ENCODE data around the gene RAB11FIP4. TPM values are rescaled to one million over a fixed set of nuclear protein-coding genes. Genes with fewer than 3 reads are reported as not detected.
A peak's percentile ranks its signal among the peaks of the same experiment; 100 is the strongest.

Gene RAB11FIP4
- total and polyA plus RNA-seq, 8 donors: 6.5 to 42.7 (median 24.5) TPM

DNA sequence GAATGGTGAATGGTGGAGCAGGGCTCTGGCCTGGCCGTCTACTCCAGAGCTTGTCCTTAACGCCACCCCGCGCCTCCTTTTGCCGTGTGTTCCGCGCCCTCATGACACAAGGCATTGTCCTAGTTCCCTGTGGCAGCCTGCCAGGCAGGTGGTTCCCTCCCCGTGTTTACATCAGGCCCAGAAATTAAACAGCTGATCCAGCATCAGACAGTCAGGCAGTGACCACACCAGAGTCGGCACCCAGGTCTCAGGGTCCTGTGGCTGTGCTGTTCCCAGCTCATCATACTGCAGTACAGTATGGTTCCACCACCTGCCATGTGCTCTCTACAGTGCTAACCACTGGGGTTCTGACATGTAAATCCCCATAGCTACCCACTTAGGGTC, 119.7 kb downstream of the RAB11FIP4 start:
- peaks cover 12 to 25% (median 23%) of the 10 kb centered on the region in 3 donors for H3K4me1 ChIP-seq
- FAIRE-seq (no peak), DNase-seq (peak; percentile 67 to 89 (median 80)), ATAC-seq (peak; percentile 58 to 69 (median 66))
- no peak overlapping the region for H3K27ac ChIP-seq
- H3K27me3 ChIP-seq: no peaks in the 10 kb centered on the region
- TF ChIP-seq CTCF (IDR thresholded peaks at IDR 0.05): no peak
- no peaks in the 10 kb centered on the region for H3K36me3 ChIP-seq
- intact Hi-C loops (cut with DNase I): no loop called here
- no peak overlapping the region for H3K4me3 ChIP-seq
- no peaks in the 10 kb centered on the region for H3K9me3 ChIP-seq
- WGBS, 2 donors: 12 to 31% methylated on average over 9 of the region's 9 CpGs

DNA sequence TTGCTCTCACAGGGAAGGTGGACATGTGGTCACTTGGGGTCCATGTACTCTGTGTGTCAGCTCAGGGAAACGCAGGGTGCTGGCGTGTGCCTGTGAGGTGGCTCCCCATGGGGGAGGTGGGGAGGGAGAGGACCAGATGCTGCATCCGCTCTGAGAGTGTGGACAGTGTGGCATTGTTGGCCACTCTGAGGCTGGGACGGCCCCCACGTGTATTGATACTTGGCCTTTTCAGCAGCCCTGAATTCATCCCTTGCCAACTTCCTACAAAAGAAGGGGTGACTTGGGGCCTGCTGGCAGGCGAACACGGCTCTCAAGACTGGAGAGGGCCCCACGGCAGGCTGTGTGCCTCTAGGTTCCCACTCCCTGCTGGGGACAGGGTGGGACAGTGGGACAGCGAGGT, 120.1 kb downstream of the RAB11FIP4 start:
- no peak for ATAC-seq
- Histone ChIP-seq H3K4me1 (peaks cover 12 to 25% (median 23%) of the 10 kb centered on the region in 3 donors), H3K36me3 (no peaks in the 10 kb centered on the region), H3K27ac (no peak overlapping the region), H3K4me3 (no peak overlapping the region), H3K9me3 (no peaks in the 10 kb centered on the region), H3K27me3 (no peaks in the 10 kb centered on the region)
- TF ChIP-seq CTCF (IDR thresholded peaks at IDR 0.05): no peak
- FAIRE-seq: no peak
- intact Hi-C loops (cut with DNase I): no loop called here
- DNase-seq: no peak
- 80 to 86% methylated on average over 9 of the region's 9 CpGs for WGBS, 2 donors

- Histone ChIP-seq H3K4me1 (peaks cover 12 to 25% (median 23%) of the 10 kb centered on the region in 3 donors), H3K4me3 (no peak overlapping the region), H3K9me3 (no peaks in the 10 kb centered on the region), H3K27ac (no peak overlapping the region), H3K27me3 (no peaks in the 10 kb centered on the region), H3K36me3 (no peaks in the 10 kb centered on the region)
- intact Hi-C loops (cut with DNase I): no loop called here
- FAIRE-seq (no peak), ATAC-seq (no peak), DNase-seq (no peak)
- WGBS, 2 donors: 90 to 91% methylated on average over 15 of the region's 15 CpGs
- TF ChIP-seq CTCF (IDR thresholded peaks at IDR 0.05): no peak
Measured at GRCh38 chr17:31512104-31512740, 120.7 kb downstream of the RAB11FIP4 start.

DNA sequence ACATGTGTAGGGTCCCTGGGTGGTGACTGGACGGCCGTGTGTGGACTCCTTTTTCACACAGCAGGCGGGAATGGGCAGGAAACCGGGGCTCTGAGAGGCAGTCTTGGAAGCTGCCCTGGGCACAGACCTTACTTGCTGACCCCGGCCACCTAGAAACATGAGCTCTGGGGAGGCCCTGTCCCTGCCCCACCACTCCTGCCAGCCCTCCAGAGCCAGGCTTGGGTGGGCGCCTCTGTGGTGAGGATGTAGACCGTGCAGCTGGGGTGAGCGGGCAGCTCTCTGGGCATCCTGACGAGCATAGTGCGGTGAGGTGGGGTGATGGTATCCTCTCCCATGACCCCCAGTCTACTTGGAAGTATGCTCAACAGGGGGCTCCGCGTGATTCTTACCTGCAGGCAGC, 121.3 kb downstream of the RAB11FIP4 start:
- 91 to 96% methylated on average over 12 of the region's 12 CpGs for WGBS, 2 donors
- H3K36me3 ChIP-seq: peaks cover 0 to under 1% (median 0%) of the 10 kb centered on the region in 3 donors
- FAIRE-seq (no peak), ATAC-seq (no peak), DNase-seq (no peak)
- H3K27me3 ChIP-seq: no peaks in the 10 kb centered on the region
- H3K9me3 ChIP-seq: no peaks in the 10 kb centered on the region
- no peak overlapping the region for H3K4me3 ChIP-seq
- H3K4me1 ChIP-seq: peaks cover 12 to 25% (median 23%) of the 10 kb centered on the region in 3 donors
- TF ChIP-seq CTCF (IDR thresholded peaks at IDR 0.05): no peak
- H3K27ac ChIP-seq: no peak overlapping the region
- intact Hi-C loops (cut with DNase I): no loop called here

DNA sequence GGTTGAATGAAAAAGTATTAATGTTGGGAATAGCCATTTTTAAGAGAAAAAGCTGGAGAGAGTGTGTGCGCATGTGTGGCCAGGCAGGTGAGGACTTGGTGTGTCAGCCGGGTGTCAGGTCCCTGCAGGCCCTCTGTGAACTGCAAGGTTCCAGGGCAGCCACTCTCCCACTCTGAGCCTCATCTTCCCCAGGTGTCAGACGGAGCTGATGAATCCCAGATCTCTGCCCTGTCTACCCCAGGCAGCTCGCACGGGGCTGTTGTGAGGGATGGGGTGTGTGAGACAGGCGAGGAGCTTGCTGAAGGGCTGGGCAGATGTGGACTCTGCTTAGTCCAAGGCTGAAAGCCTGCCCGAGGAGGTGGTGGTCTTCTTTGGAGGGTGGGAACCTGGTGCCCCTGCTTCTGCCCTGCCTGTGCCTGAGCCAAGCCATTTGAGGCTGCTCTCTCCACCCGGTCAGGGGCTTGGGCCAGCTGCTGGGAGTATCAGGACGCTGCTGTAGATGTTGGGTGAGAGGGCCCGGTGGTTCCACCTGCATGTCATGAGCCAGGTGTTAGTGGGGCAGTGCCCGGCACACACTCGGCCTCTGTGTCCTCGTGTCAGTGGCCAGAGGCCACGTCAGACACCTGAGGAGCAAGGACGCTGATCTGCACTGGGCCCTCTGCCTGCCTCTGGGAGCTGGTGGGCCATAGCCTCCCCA, 122.4 kb downstream of the RAB11FIP4 start:
- Histone ChIP-seq H3K27ac (no peak overlapping the region), H3K4me3 (no peak overlapping the region), H3K9me3 (no peaks in the 10 kb centered on the region), H3K27me3 (no peaks in the 10 kb centered on the region), H3K36me3 (peaks cover 0 to 8% (median 0%) of the 10 kb centered on the region in 3 donors), H3K4me1 (peaks cover 12 to 25% (median 23%) of the 10 kb centered on the region in 3 donors)
- 85 to 86% methylated on average over 15 of the region's 15 CpGs for WGBS, 2 donors
- intact Hi-C loops (cut with DNase I): no loop called here
- no peak for TF ChIP-seq CTCF (IDR thresholded peaks at IDR 0.05)
- no peak for FAIRE-seq
- ATAC-seq: no peak
- DNase-seq: no peak

Measured in pancreas (tissue), 10 donors.